GM12874 (cell line): ENCODE results near the gene SNX19.

Experiments used
- CTCF ChIP-seq: IDR thresholded peaks from 2 replicates; pipeline ENCODE4 v1.5.1; 2011; ENCODE audit warnings: low read depth, mild to moderate bottlenecking, control low read depth, low read length, moderate library complexity; ENCODE audit not compliant: insufficient read depth

Gene SNX19

GRCh38 chr11:130829920-130830511 is 86.3 kb downstream of the SNX19 start:
- TF ChIP-seq CTCF, result no peak

GRCh38 chr11:130828741-130829140 is 87.5 kb downstream of the SNX19 start:
- no peak for TF ChIP-seq CTCF

- TF ChIP-seq CTCF, result 0 out of 2 replicates have a peak, but pooled peaks have one; percentile 20
These were observed 88.6 kb downstream of the SNX19 start for GRCh38 chr11:130827451-130828377.

GRCh38 chr11:130826572-130826971 is 89.7 kb downstream of the SNX19 start:
- TF ChIP-seq CTCF, result no peak

- TF ChIP-seq CTCF, result no peak
These were observed 90.3 kb downstream of the SNX19 start for GRCh38 chr11:130825983-130826382.

- TF ChIP-seq CTCF, result no peak
These were observed 90.7 kb downstream of the SNX19 start for GRCh38 chr11:130825561-130825960.
